ENCODE data around the gene UBE2L3. TPM values are rescaled to one million over a fixed set of nuclear protein-coding genes. Genes with fewer than 3 reads are reported as not detected.
"Not testable (repeated sequence)": the region's sequence is repeated elsewhere in the genome, so short reads cannot be mapped to it uniquely, and the experiment has no call there.

Gene UBE2L3
- total RNA-seq: 10 to 100 TPM; 49.3 to 51.5 TPM

DNA sequence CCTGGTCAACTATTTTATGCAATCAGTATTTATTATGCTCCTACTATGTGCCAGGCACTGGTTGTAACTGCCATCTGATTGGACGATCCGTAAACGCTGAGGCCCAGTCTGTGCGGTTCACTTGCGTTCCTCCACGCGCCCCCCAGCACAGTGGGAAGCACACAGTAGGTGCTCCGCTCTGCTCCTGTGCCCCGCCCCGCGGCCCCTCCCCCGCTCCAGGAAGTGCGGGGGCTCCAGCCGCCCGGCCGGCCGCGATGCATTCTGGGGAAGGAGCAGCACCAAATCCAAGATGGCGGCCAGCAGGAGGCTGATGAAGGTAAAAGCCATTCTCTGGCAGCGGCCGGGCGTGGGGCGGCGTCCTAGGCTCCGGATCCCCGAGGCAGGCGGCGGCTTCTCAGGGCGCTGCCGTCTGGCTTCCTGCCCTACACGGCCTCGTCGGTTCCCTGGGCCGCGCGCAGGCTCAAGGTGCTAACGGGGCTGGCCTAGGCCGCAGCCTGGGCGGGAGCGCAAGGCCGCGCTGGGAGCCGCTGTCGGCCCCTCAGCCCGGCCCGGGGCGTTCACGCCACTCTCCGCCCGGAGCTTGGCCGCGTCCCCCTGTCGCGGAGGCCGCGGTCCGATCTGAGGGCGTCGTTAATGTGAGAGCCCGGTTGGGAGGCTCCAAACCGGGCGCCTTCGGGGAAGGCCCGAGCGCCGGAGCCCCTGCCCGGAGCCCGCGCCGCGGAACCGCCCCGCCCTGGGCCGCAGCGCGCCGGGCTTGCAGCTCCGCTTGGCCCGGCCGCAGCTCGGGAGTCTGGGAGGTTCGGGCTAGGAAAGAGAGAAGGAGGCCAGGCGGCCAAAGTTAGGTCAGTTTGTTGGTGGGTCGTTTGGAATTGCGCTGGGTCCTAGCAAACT lies at the start of gene UBE2L3:
UBE2L3 (plus strand) TSS at position 259 of the 891 bp plus-strand sequence; CDS start at position 290, 31 bp downstream.
- peaks cover 2% of the 10 kb centered on the region for H3K27me3 Mint-ChIP-seq
- no peaks in the 10 kb centered on the region for H3K9me3 Mint-ChIP-seq
- ATAC-seq (ENCODE audit: low read depth): peak; percentile 59
- H3K4me1 Mint-ChIP-seq: peaks cover 37% of the 10 kb centered on the region
- POLR2A ChIA-PET: interaction anchor here (0.6 to 3.2 kb wide), 5 partner anchors 30 to 544 kb away, joined by 3 to 30 read pairs (median 3); partner anchors contain the start of genes YDJC and YPEL1
- peak within 1 kb of the TSS; percentile 94 for H3K27ac Mint-ChIP-seq
- H3K4me3 Mint-ChIP-seq: peak within 1 kb of the TSS; percentile 97
- peaks cover 9% of the 10 kb centered on the region for H3K36me3 Mint-ChIP-seq
- DNase-seq: peak; percentile 92

- not testable (repeated sequence) for H3K9me3 Mint-ChIP-seq, H3K27ac Mint-ChIP-seq
These were observed 40.6 kb upstream of the UBE2L3 start for GRCh38 chr22:21526705-21527500.

GRCh38 chr22:21531525-21531924 lies 36.0 kb upstream of the UBE2L3 start:
- H3K9me3 Mint-ChIP-seq; H3K36me3 Mint-ChIP-seq; POLR2A ChIA-PET; H3K27ac Mint-ChIP-seq; H3K4me1 Mint-ChIP-seq; H3K4me3 Mint-ChIP-seq; H3K27me3 Mint-ChIP-seq; ATAC-seq (ENCODE audit: low read depth); DNase-seq: not testable (repeated sequence)

More at GRCh38 chr22:21526705-21527500, 40.6 kb upstream of the UBE2L3 start:
- H3K36me3 Mint-ChIP-seq; DNase-seq; H3K4me1 Mint-ChIP-seq; POLR2A ChIA-PET; ATAC-seq (ENCODE audit: low read depth); H3K27me3 Mint-ChIP-seq; H3K4me3 Mint-ChIP-seq: not testable (repeated sequence)

DNA sequence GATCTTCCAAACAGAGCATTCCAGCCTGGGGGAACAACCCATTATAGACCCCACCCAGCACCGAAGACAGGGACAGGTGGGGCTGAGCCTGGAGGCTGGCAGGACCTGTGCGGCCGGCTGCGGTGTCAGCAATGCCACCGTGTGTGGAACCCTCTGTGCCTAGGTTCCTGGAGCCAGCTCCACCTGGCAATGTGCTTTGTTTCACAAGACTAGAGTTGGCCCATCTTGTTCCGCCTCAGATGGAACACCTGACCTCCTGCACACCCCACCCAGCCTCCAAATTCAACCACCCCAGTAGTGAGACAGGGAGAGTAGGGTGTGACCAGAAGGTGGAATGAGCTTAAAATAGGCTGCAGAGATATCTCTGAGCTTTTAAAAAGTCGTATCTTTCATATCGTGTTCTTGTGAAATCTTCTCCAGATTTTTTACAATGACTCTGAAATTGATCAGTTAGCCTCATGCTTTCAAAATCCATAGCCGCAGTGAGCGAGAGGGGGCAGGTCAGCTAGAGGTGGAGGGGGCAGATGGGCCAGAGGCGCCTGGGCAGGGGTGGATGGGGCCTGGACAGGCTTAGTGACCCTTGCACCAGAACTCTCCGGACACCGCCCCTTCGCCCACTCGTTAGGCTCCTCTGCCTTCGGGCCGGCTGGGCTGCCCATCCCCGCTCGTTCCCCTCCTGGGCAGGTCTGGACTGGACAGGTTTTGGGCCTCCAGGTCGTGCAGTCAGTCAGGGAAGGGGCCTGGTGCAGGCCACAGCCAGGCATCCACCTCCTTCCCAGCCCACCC lies 34.5 kb upstream of the UBE2L3 start:
- H3K4me3 Mint-ChIP-seq; POLR2A ChIA-PET; H3K27ac Mint-ChIP-seq; ATAC-seq (ENCODE audit: low read depth); DNase-seq; H3K9me3 Mint-ChIP-seq; H3K27me3 Mint-ChIP-seq; H3K36me3 Mint-ChIP-seq; H3K4me1 Mint-ChIP-seq: not testable (repeated sequence)

DNA sequence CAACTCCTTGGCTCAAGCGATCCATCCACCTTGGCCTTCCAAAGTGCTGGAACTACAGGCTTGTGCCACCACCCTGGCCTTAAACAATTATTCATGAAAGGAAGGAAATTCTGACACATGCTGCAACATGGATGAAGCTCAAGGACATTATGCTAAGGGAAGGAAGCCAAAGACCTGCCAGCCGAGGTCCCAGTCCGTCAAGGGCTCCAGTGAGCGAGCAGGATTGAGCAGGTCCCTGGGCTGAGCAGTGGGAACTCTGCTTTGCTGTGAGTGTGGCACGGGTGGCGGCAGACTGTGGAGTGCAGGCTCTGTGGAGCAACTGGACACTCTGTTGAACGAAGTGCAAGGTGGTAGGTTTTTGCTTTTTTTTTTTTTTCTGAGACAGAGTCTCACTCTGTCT lies 27.7 kb upstream of the UBE2L3 start:
- DNase-seq; H3K27ac Mint-ChIP-seq; H3K36me3 Mint-ChIP-seq; H3K9me3 Mint-ChIP-seq; H3K27me3 Mint-ChIP-seq; H3K4me3 Mint-ChIP-seq; H3K4me1 Mint-ChIP-seq; POLR2A ChIA-PET; ATAC-seq (ENCODE audit: low read depth): not testable (repeated sequence)

GRCh38 chr22:21544432-21545322 lies 22.8 kb upstream of the UBE2L3 start:
- H3K27me3 Mint-ChIP-seq; DNase-seq; POLR2A ChIA-PET; H3K9me3 Mint-ChIP-seq; ATAC-seq (ENCODE audit: low read depth); H3K27ac Mint-ChIP-seq; H3K4me3 Mint-ChIP-seq; H3K36me3 Mint-ChIP-seq; H3K4me1 Mint-ChIP-seq: not testable (repeated sequence)

DNA sequence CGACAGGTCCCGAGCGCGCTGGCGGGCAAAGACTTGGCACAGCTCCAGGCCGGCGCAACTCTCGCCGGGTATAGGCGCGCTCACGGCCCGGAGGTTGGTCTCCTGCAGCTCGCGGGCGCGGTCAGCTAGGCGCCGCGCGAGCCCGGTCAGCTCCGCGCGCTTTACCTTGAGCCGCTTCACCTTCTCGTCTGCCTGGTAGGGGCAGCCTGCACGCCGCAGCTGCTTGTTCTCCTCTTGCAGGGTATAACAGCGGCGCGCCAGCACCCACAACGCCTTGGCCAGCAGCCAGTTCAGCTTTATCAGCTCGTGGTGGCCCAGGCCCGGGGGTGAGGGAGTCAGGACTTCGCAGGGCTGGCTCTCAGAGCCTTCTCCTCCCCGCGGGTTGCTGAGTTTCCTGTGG lies 18.0 kb upstream of the UBE2L3 start:
- H3K4me1 Mint-ChIP-seq, DNase-seq, H3K4me3 Mint-ChIP-seq, POLR2A ChIA-PET, H3K9me3 Mint-ChIP-seq, H3K27ac Mint-ChIP-seq, H3K27me3 Mint-ChIP-seq, H3K36me3 Mint-ChIP-seq: not testable (repeated sequence)
- ATAC-seq (ENCODE audit: low read depth): peak; percentile 48

GRCh38 chr22:21550008-21550677 lies 17.4 kb upstream of the UBE2L3 start:
- ATAC-seq (ENCODE audit: low read depth): peak; percentile 79
- H3K36me3 Mint-ChIP-seq, H3K27me3 Mint-ChIP-seq, H3K27ac Mint-ChIP-seq, H3K9me3 Mint-ChIP-seq, H3K4me1 Mint-ChIP-seq, POLR2A ChIA-PET, DNase-seq, H3K4me3 Mint-ChIP-seq: not testable (repeated sequence)

GRCh38 chr22:21550678-21551047 lies 16.9 kb upstream of the UBE2L3 start:
- DNase-seq, POLR2A ChIA-PET, H3K27ac Mint-ChIP-seq, H3K9me3 Mint-ChIP-seq, H3K4me3 Mint-ChIP-seq, H3K4me1 Mint-ChIP-seq, H3K36me3 Mint-ChIP-seq, H3K27me3 Mint-ChIP-seq: not testable (repeated sequence)
- ATAC-seq (ENCODE audit: low read depth): peak; percentile 30

DNA sequence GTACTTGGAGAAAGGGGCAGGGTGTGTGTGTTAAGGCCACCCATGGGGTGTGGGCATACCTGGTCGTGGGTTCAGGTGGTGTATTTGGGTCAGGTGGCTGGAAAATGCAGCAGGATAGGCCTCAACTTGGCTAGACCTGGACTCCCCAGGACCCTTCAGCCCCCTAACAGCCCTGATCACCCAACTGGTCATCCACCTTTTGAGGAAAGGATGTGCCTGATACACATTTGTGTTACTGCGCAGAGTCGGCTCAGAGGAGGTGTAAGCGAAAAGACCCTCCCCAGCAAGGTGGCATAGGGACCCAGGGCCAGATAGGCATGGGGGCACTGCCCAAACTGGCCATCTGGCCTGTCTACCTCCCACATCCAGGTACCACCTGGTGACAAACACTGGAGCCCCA lies 16.2 kb upstream of the UBE2L3 start, which contains the start of gene RIMBP3C:
RIMBP3C (minus strand) TSS at position 101 of the 400 bp plus-strand sequence. CDS start 485 bp downstream, outside the sequence.
- H3K27me3 Mint-ChIP-seq; H3K36me3 Mint-ChIP-seq; H3K4me1 Mint-ChIP-seq; H3K9me3 Mint-ChIP-seq; POLR2A ChIA-PET; H3K4me3 Mint-ChIP-seq; H3K27ac Mint-ChIP-seq; ATAC-seq (ENCODE audit: low read depth); DNase-seq: not testable (repeated sequence)

GRCh38 chr22:21559345-21560125 lies 8.0 kb upstream of the UBE2L3 start:
- H3K4me1 Mint-ChIP-seq; H3K27ac Mint-ChIP-seq; H3K4me3 Mint-ChIP-seq; ATAC-seq (ENCODE audit: low read depth); H3K36me3 Mint-ChIP-seq; H3K9me3 Mint-ChIP-seq; DNase-seq; POLR2A ChIA-PET: not testable (repeated sequence)
- peaks cover 14% of the 10 kb centered on the region for H3K27me3 Mint-ChIP-seq
